ENCODE results near the gene KY.
"Not testable (repeated sequence)": the region's sequence is repeated elsewhere in the genome, so short reads cannot be mapped to it uniquely, and the experiment has no call there.

KY gene

DNA sequence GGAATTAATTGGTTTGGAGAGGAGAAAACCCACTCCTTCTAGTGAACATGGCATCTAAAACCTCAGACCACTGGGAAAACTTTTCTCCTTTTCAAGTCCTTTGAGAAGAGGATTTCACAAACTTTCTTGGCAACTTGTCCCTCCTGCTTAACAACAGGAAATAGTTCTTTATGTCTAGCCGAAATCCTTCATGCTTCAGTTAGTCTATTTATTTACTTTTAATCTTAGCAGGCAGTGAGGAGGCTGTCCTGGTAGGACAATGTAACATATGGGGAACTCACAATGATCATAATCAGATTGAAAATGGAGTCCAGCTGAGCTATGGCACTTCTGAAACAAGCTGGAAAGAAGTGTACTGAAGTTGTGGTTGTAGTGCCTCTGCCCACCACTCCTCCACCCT lies 50.6 kb downstream of the KY start:
- peak; percentile 42 for DNase-seq (ENCODE audit: low read depth)
- TF ChIP-seq, protein P1, sequence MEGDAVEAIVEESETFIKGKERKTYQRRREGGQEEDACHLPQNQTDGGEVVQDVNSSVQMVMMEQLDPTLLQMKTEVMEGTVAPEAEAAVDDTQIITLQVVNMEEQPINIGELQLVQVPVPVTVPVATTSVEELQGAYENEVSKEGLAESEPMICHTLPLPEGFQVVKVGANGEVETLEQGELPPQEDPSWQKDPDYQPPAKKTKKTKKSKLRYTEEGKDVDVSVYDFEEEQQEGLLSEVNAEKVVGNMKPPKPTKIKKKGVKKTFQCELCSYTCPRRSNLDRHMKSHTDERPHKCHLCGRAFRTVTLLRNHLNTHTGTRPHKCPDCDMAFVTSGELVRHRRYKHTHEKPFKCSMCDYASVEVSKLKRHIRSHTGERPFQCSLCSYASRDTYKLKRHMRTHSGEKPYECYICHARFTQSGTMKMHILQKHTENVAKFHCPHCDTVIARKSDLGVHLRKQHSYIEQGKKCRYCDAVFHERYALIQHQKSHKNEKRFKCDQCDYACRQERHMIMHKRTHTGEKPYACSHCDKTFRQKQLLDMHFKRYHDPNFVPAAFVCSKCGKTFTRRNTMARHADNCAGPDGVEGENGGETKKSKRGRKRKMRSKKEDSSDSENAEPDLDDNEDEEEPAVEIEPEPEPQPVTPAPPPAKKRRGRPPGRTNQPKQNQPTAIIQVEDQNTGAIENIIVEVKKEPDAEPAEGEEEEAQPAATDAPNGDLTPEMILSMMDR (IDR thresholded peaks at IDR 0.05; ENCODE audit: low read length, missing control alignments) = no peak
- H3K4me3 ChIP-seq (replicated peaks; ENCODE audit: low read depth, low read length) = no peak overlapping the region

GRCh38 chr3:134598763-134599545 lies 51.9 kb downstream of the KY start:
- TF ChIP-seq, protein P1 (IDR thresholded peaks at IDR 0.05; ENCODE audit: low read length, missing control alignments) = no peak
- DNase-seq (ENCODE audit: low read depth) = no peak
- no peak overlapping the region for H3K4me3 ChIP-seq (replicated peaks; ENCODE audit: low read depth, low read length)

DNA sequence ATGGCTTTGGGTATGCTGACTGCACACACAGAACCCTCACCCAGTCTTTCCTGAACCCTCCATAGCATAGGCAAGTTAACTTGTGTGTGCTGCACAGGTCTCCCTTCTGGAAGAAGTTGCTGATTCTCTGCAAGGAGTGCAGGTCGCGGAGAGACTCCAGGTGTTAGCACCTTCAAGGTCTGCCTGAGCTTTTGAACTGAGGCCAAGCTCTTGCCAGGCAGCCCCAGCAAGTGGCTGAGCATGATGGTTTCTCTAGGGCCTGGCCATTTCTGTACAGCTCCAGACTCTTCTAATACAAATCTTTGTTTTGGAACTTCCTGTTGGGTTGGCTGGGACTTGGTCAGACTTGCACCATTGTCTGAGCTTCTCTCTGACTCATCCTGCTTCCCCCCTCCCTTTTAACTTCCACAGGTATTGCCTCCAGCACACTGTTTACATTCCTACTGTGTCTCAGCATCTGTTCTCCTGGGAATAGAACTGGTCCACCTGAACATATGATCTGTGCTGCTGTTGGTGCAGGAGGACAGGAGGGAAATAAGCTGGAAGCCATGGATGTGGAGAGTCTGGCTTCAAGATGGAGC lies 53.3 kb downstream of the KY start:
- peak; percentile 39 for DNase-seq (ENCODE audit: low read depth)
- TF ChIP-seq, protein P1 (IDR thresholded peaks at IDR 0.05; ENCODE audit: low read length, missing control alignments) = no peak
- H3K4me3 ChIP-seq (replicated peaks; ENCODE audit: low read depth, low read length) = no peak overlapping the region

DNA sequence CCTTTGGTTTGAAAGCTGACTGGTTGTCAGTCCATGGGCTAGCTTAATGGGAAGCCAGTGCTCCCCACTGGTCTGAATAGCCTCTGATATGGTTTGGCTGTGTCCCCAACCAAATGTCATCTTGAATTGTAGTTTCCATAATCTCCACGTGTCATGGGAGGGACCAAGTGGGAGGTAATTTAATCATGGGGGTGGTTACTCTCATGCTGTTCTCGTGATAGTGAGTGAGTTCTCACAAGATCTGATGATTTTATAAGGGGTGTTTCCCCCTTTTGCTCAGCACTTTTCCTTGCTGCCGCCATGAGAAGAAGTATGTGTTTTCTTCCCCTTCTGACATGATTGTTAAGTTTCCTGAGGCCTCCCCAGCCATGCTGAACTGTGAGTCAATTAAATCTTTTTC lies 55.8 kb downstream of the KY start:
- not testable (repeated sequence) for H3K4me3 ChIP-seq (replicated peaks; ENCODE audit: low read depth, low read length); DNase-seq (ENCODE audit: low read depth)

DNA sequence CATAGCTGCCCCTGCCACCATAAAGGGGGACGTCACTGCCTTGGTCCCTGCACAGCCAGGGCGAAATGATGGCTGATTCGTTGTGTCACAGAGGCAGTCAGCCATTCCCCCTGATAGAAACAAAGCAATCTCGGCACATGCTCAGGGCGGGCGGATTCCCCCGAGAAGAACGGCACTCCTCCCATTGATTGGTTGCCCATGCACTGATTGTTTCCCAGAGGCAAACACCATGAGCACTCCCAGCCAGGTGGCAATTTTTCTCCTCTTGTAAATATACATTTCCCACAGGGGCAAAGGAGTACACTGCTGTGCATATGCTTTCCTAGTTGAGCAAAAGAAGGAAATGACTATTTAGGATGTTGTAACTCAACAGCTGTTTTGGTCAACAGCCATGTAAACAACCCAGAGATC lies 56.5 kb downstream of the KY start:
- H3K4me3 ChIP-seq (replicated peaks; ENCODE audit: low read depth, low read length) = no peak overlapping the region
- TF ChIP-seq, protein P1 (IDR thresholded peaks at IDR 0.05; ENCODE audit: low read length, missing control alignments) = no peak
- peak; percentile 41 for DNase-seq (ENCODE audit: low read depth)

DNA sequence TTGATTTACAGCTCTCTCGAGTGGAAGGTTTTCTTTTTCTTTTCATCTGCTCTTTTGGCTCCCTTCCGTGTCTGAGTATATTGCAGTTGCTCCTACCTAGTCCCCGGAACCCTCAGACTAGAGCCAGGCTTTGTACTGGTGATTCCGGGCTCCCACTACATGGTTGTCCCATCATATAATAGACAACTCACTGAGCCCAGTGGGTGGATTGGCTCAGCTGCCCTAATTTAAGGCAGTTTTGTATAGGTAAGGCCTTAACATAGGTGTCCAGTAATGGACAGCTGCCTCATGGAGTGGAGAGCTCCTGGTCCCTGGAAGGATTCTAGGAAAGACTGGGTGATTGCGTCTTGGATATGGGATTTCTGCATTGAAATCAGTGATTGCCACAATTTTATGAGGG lies 58.0 kb downstream of the KY start:
- H3K4me3 ChIP-seq (replicated peaks; ENCODE audit: low read depth, low read length) = no peak overlapping the region
- DNase-seq (ENCODE audit: low read depth) = no peak
- TF ChIP-seq, protein P1 (IDR thresholded peaks at IDR 0.05; ENCODE audit: low read length, missing control alignments) = no peak

GRCh38 chr3:134590766-134591165 lies 60.1 kb downstream of the KY start:
- DNase-seq (ENCODE audit: low read depth) = no peak
- TF ChIP-seq, protein P1 (IDR thresholded peaks at IDR 0.05; ENCODE audit: low read length, missing control alignments) = no peak

More at GRCh38 chr3:134590766-134591165, 60.1 kb downstream of the KY start:
- H3K4me3 ChIP-seq (replicated peaks; ENCODE audit: low read depth, low read length) = no peak overlapping the region
